GM21717 (cell line): ENCODE measurements around the gene ATF6B.
"Not testable (repeated sequence)": the region's sequence is repeated elsewhere in the genome, so short reads cannot be mapped to it uniquely, and the experiment has no call there.

Source experiments
- ATAC-seq: cut with Tn5 transposase; IDR thresholded peaks from one replicate; pipeline ENCODE4 v1.9.1; 2021; ENCODE audit warnings: mild to moderate bottlenecking, moderate library complexity; ENCODE audit not compliant: unreplicated experiment

ATF6B gene

GRCh38 chr6:32083812-32084768 is 44.0 kb downstream of the ATF6B start:
- no peak for ATAC-seq

GRCh38 chr6:32082935-32083334 is 45.1 kb downstream of the ATF6B start:
- no peak for ATAC-seq

- no peak for ATAC-seq
Observed at GRCh38 chr6:32082478-32082877, 45.6 kb downstream of the ATF6B start.

DNA sequence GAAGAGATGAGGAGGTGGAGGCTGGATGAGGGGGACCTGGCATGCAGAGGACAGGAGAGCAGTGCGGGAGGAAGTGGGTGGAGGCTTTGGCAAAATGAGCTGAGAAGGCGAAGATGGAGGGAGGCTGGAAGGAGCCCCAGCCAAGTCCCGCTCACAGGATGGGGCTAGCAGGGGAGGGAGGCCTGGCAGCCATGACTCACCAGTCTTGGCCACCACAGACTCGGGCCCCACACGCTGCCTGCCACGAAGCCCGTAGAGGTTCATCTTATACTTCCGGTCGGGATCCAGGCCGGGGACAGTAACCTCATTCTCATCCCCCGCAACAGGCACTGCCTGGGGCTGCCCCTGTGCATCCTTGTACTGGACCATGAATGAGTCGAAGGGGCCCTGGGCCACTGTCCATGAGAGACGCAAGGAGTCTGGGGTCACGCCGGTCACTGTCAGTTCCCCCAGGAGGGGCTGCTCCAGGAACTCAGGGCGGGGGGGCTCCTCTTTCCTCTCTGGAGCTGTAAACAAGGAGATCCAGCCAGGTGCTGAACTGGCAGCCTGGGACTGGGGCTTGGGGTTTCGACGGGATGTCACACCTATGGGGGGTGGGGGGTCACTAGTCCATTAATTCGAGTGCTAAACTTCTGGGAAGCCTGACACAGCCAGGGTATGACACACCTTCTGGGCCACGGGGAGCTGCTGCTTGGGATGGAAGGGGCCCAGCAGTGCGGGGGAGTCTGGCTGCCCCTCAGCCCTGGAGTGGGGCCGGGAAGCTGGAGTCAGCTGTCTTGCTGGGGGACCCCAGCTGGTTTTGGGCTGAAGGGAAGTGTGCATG is 46.7 kb downstream of the ATF6B start:
- ATAC-seq = no peak

DNA sequence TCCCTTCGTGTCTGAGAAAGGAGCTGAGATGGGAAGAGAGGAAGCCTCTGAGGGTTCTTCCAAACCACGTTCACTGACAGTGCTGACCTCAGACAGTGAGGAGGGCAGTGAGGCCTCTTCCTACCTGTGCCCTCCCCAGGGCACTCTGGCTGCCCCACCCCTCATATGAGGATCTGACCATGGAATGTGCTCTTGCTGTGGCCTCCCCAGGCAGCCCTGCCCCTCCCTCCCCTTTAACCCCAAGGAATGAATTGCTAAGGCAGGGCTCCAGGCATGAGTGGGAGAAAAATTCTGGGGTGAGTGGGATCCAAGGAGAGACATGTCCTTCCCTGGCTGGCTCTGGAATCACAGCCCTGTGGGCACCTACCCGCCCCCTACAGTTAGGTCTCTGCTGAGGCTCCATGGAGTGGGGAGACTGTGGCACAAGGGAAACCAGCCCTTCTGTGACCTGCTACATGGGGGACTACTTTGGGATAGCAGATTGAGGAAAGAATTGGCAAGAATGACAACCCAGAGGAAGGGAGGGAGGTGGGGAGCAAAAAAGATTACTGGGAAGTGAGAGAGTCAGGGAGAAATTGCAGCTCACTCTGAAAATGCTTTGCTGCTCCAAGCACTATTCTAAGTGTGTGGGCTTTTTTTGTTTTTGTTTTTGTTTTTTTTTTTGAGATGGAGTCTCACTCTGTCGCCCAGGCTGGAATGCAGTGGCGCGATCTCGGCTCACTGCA is 48.3 kb downstream of the ATF6B start:
- ATAC-seq = no peak

GRCh38 chr6:32076321-32076809 is 51.7 kb downstream of the ATF6B start:
- ATAC-seq = no peak

GRCh38 chr6:32075781-32076180 is 52.3 kb downstream of the ATF6B start:
- ATAC-seq = no peak

DNA sequence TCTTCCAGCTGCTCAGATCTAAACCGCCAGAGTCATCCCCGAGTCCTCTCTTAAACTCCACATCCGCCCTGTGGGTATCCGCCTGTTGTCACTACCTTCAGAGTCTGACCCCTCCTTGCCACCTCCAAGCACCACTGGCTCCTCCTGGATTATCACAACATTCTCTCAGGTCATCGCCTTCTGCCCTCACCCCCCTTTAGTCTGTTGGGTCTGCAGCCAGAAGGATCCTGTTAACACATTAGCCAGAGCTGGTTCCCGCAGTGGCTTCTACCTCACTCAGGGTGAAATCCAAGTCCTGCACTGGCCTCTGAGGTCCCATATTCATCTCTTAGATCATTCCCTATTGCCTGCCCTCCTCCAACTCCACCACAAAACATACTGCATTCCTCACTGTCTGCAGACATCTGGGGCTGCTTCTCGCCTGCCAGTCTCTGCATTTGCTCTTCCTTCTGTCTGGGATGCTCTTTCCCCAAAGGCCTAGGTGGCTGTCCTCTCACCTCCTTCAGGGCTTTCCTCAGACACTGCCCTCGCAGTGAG is 53.0 kb downstream of the ATF6B start:
- ATAC-seq = no peak

GRCh38 chr6:32073613-32074012 is 54.4 kb downstream of the ATF6B start:
- ATAC-seq = no peak

- no peak for ATAC-seq
Observed at GRCh38 chr6:32073101-32073500, 54.9 kb downstream of the ATF6B start.

DNA sequence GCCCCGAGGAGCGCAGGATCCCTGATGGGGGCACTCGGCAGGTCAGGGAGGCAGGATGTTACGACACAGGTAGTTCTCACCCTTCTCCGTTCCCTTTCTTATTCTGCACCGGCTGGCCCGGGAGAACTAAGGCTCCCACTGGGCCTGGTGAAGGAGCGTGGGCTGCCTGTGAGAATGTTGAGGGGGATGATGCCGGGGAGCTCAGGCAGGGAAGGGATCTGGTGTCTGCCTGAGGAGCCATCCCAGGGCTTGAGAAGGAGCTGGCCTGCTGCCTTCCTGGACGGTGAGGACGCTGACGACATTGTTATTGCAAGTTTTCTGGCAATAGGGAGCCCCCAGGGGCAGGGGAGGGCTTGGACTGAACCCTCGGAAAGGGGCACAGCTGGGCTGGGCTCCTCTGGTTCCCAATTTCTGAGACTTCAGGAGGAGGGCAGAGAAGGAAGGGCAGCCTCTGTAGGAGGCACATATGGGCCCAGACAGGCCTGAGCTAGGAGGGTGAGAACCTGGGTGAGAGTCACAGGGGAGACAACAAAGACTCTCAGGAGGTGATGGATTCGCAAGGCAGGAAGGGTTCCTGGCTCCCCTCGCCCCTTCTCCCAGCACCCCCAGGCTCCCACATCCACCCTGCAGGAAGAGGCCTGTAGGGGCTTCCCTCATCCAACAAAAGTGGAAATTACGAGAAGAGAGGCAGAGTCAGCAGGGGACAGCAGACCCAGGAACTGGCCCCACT is 57.1 kb downstream of the ATF6B start:
- ATAC-seq = no peak

GRCh38 chr6:32069878-32070515 is 58.0 kb downstream of the ATF6B start:
- no peak for ATAC-seq

DNA sequence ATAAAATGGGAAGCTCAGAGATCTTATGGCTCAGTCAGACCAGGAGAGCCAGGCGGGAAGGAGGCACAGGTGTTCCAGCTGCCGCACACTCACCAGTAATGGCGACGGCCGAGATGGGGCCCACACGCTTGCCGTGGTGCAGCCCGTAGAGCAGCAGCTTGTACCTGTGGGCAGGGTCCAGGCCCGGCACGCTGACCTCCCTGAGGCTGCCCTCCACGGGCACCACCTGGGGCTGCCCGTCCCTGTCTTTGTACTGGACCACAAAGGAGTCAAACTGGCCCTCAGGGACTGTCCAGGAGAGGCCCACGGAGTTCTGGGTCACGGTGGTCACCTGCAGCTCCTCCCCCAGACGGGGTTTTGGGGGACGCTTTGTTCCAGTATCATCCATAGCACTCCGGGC is 58.6 kb downstream of the ATF6B start:
- ATAC-seq = no peak

DNA sequence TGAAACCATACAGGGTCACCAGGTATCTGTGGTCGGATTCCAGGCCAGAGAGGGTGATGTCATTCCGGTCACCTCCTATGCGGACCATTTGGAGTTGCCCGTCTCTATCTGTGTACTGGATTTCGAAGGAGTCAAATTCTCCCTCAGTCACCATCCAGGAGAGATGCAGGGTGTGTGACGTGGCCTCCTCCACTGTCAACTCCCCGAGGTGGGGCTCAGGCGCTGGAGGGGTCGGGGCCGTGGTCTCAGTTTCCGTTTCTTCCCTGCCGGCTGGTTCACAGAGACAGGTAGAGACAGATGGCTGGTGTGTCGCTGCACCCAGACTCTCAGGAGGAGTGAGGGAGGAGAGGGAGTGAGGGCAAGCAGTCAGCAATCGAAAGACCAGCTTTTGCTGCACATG is 59.2 kb downstream of the ATF6B start:
- ATAC-seq = no peak

DNA sequence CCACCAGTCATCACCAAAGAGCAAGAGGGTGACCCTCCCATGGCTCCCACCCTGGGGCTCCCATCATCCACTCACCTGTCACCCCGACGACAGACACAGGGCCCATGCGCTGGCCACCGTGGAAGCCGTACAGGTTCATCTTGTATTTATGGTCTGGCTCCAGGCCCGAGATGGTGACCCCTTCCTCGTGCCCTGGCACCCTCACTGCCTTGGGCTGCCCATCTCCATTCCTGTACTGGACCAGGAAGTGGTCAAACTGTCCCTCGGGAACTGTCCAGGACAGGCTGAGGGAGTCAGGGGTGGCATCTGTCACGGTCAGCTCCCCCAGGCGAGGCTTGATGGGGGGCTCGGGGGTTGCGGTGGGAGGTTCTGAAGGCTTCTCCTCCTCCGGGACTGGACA is 59.7 kb downstream of the ATF6B start:
- not testable (repeated sequence) for ATAC-seq

GRCh38 chr6:32067521-32067920 is 60.5 kb downstream of the ATF6B start:
- not testable (repeated sequence) for ATAC-seq
